Endothelial cell of umbilical vein (primary cell): ENCODE measurements around the gene ADARB2. TPM values are rescaled to one million over a fixed set of nuclear protein-coding genes. Genes with fewer than 3 reads are reported as not detected.

Source experiments
- BruUV-seq: library from RNA; stranded (reverse); fragments of 400-500 nt; replicated peaks from 2 replicates; lab custom pipeline; 2021; lab: Mats Ljungman, UMichigan
- CTCF ChIA-PET: fragments of 300-600, 350-600 bp; sonication (Branson Sonifier 250); formaldehyde crosslinking; loops from one replicate; lab custom pipeline; 2021; ENCODE audit warnings: antibody characterized with exemption, inconsistent platforms; lab: Charles Lee
- POLR2A ChIA-PET: fragments of 300-600, 350-600 bp; sonication (Branson Sonifier 250); formaldehyde crosslinking; loops from one replicate; lab custom pipeline; 2021; ENCODE audit warnings: antibody characterized with exemption, inconsistent platforms; lab: Charles Lee
- DNase-seq: peaks from one replicate; pipeline ENCODE4 v3.0.0-alpha.2; 2011; ENCODE audit warnings: low read depth, low spot score
- FAIRE-seq: peaks from 2 replicates; lab custom pipeline; 2011; peaks lifted over from hg19 to GRCh38; lab: Jason Lieb, UNC
- H2AFZ ChIP-seq: 2 replicates; pipeline ENCODE4 v1.6.0; 2012; ENCODE audit warnings: low read depth, low read length, control low read depth, inconsistent platforms
- H3K27ac ChIP-seq: 2 replicates; pipeline ENCODE4 v1.5.1; 2011; ENCODE audit warnings: low read depth, mild to moderate bottlenecking, control low read depth, low read length, moderate library complexity; ENCODE audit not compliant: insufficient read depth
- H3K27me3 ChIP-seq, 2 experiments: 2 replicates each; pipeline versions ENCODE4 v1.6.0 to v1.6.1; 2011; ENCODE audit warnings: low read length in 2 of 2, mixed read lengths in 1 of 2; ENCODE audit not compliant: control insufficient read depth in 2 of 2, insufficient read depth in 2 of 2
- H3K36me3 ChIP-seq, 2 experiments: 2 replicates in 1 of 2; 3 replicates in 1 of 2; pipeline ENCODE4 v1.5.1; 2011; ENCODE audit warnings: low read length in 2 of 2, mild to moderate bottlenecking in 1 of 2, moderate library complexity in 1 of 2; ENCODE audit not compliant: control insufficient read depth in 2 of 2, insufficient read depth in 2 of 2; ENCODE audit errors: extremely low read depth in 1 of 2
- H3K4me1 ChIP-seq: 3 replicates; pipeline ENCODE4 v1.5.1; 2011; ENCODE audit warnings: mild to moderate bottlenecking, low read length; ENCODE audit not compliant: control insufficient read depth, insufficient read depth; ENCODE audit errors: extremely low read depth
- H3K4me2 ChIP-seq: 2 replicates; pipeline ENCODE4 v1.6.1; 2011; ENCODE audit warnings: low read length, control low read depth, mixed read lengths; ENCODE audit not compliant: insufficient read depth
- H3K4me3 ChIP-seq, 3 experiments: fragments of 200-600 bp in 1 of 3; sonication (generic), shearing (Covaris generic) in 1 of 3; replicated peaks in 1 of 3; 2 replicates each; pipeline ENCODE4 v1.5.1; 2011 to 2016; ENCODE audit warnings: control low read depth in 3 of 3, low read length in 3 of 3, mild to moderate bottlenecking in 2 of 3, inconsistent platforms in 1 of 3, low read depth in 1 of 3, moderate library complexity in 1 of 3; ENCODE audit not compliant: insufficient read depth in 1 of 3
- H3K79me2 ChIP-seq: 2 replicates; pipeline ENCODE4 v1.6.0; 2012; ENCODE audit warnings: low read length, inconsistent platforms; ENCODE audit not compliant: control insufficient read depth, insufficient read depth
- H3K9ac ChIP-seq: replicated peaks from 2 replicates; pipeline ENCODE3; 2011; ENCODE audit warnings: low read length, control low read depth; ENCODE audit not compliant: insufficient read depth; ENCODE audit errors: extremely low read depth
- H3K9me1 ChIP-seq: replicated peaks from 3 replicates; pipeline ENCODE4 v1.6.0; 2011; ENCODE audit warnings: mild to moderate bottlenecking, low read length; ENCODE audit not compliant: control insufficient read depth, insufficient read depth; ENCODE audit errors: extremely low read depth
- H3K9me3 ChIP-seq: replicated peaks from 2 replicates; pipeline ENCODE4 v1.5.1; 2012; ENCODE audit warnings: low read length, inconsistent platforms; ENCODE audit not compliant: control insufficient read depth, insufficient read depth
- H4K20me1 ChIP-seq: replicated peaks from 2 replicates; pipeline ENCODE3; 2011; ENCODE audit warnings: mild to moderate bottlenecking, low read length; ENCODE audit not compliant: control insufficient read depth, insufficient read depth; ENCODE audit errors: extremely low read depth
- EZH2 ChIP-seq: IDR thresholded peaks from 2 replicates; pipeline ENCODE4 v1.6.1; 2012; ENCODE audit warnings: borderline replicate concordance, low read depth, mild to moderate bottlenecking, moderate library complexity, low read length, inconsistent platforms; ENCODE audit not compliant: severe bottlenecking
- FOS ChIP-seq: IDR thresholded peaks from 2 replicates; pipeline ENCODE4 v1.6.1; 2011; ENCODE audit warnings: mild to moderate bottlenecking, low read length, moderate library complexity, borderline replicate concordance; ENCODE audit not compliant: insufficient read depth
- GATA2 ChIP-seq: IDR thresholded peaks from 2 replicates; pipeline ENCODE4 v1.7.0; 2011; ENCODE audit warnings: low read depth, mild to moderate bottlenecking, moderate library complexity, mixed read lengths, low read length; ENCODE audit not compliant: insufficient read length, insufficient read depth
- JUN ChIP-seq: IDR thresholded peaks from 2 replicates; pipeline ENCODE4 v1.6.1; 2011; ENCODE audit warnings: borderline replicate concordance, low read depth; ENCODE audit not compliant: insufficient read length, insufficient read depth
- MYC ChIP-seq: IDR thresholded peaks from one replicate; pipeline ENCODE4 v1.6.1; 2011; ENCODE audit warnings: mild to moderate bottlenecking, low read depth, low read length
- POLR2A ChIP-seq: IDR thresholded peaks from 2 replicates; pipeline ENCODE4 v1.6.1; 2012; ENCODE audit warnings: low read depth, mild to moderate bottlenecking, control low read depth, low read length
- POLR2AphosphoS5 ChIP-seq: IDR thresholded peaks from 2 replicates; pipeline ENCODE4 v1.6.1; 2012; ENCODE audit warnings: low read depth, mild to moderate bottlenecking, control low read depth, low read length, moderate library complexity; ENCODE audit not compliant: insufficient read depth
- dilution Hi-C: fragments of 300-500 bp; cut with MboI; formaldehyde crosslinking; loops from one replicate; pipeline ENCODE4 v1.15.0; 2019; ENCODE audit warnings: low sequenced_read_pairs; ENCODE audit not compliant: extremely low pct_ligation_motif_present
- intact Hi-C: fragments of 100-400 bp; cut with micrococcal nuclease; formaldehyde crosslinking; loops from one replicate; pipeline ENCODE4 v1.10.0; 2022
- polyA plus RNA-seq, 4 experiments: library from polyadenylated mRNA; depleted of rRNA in 3 of 4; stranded (reverse) in 3 of 4; unstranded in 1 of 4; fragments of >200 nt; gene quantifications; 2 replicates each; pipeline versions ENCODE4 v1.2.1 to v1.2.3, GENCODE V29; 2011 to 2012; ENCODE audit warnings: missing spikeins in 1 of 4
- total RNA-seq: library from RNA; stranded (reverse); gene quantifications from 2 replicates; pipeline ENCODE4 v1.2.3, GENCODE V29; 2021
- TF ChIP-seq, protein P1 (sequence below): IDR thresholded peaks from 2 replicates; pipeline ENCODE4 v1.6.1; 2011; ENCODE audit not compliant: insufficient read depth, insufficient read length
- TF ChIP-seq, protein P2 (sequence below), 2 donors: IDR thresholded peaks; 1 replicate in 1 of 2; 2 replicates in 1 of 2; pipeline ENCODE4 v1.5.1; 2011; ENCODE audit warnings: low read length in 2 of 2, mild to moderate bottlenecking in 2 of 2, moderate library complexity in 2 of 2, control low read depth in 1 of 2, inconsistent platforms in 1 of 2, low read depth in 1 of 2; ENCODE audit not compliant: insufficient read depth in 1 of 2; ENCODE audit errors: extremely low read depth in 1 of 2

The ADARB2 gene
- total and polyA plus RNA-seq, 2 donors (not counting 3 experiments of a cell fraction or from before 2014, with no cell fraction given) = not detected

DNA sequence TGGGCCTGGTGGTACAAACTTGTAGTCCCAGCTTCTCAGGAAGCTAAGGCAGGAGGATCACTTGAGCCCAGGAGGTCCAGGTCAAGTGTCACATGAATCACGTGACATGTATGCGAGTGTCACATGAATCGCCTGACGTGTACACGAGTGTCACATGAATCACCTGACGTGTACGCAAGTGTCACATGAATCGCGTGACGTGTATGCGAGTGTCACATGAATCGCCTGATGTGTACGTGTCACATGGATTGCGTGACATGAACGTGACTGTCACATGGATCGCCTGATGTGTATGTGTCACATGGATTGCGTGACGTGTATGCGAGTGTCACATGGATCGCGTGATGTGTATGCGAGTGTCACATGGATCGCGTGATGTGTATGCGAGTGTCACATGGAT, 9.5 kb upstream of the ADARB2 start:
- intact Hi-C loops (no loop called here), dilution Hi-C loops (no loop called here)
- Histone ChIP-seq H3K4me2 (no peak overlapping the region), H3K36me3 (no peaks in the 10 kb centered on the region), H3K4me3 (no peak overlapping the region), H3K9ac (no peak overlapping the region), H3K27ac (no peak overlapping the region), H4K20me1 (no peaks in the 10 kb centered on the region), H3K9me1 (no peaks in the 10 kb centered on the region), H2AFZ (no peak overlapping the region), H3K27me3 (no peaks in the 10 kb centered on the region), H3K4me1 (no peaks in the 10 kb centered on the region), H3K79me2 (no peaks in the 10 kb centered on the region), H3K9me3 (peaks cover 2% of the 10 kb centered on the region)
- TF ChIP-seq FOS (no peak), GATA2 (no peak), MYC (no peak), JUN (no peak), EZH2 (no peak), POLR2A (no peak), POLR2AphosphoS5 (no peak)
- TF ChIP-seq, protein P1, sequence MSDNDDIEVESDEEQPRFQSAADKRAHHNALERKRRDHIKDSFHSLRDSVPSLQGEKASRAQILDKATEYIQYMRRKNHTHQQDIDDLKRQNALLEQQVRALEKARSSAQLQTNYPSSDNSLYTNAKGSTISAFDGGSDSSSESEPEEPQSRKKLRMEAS = no peak
- TF ChIP-seq, protein P2, sequence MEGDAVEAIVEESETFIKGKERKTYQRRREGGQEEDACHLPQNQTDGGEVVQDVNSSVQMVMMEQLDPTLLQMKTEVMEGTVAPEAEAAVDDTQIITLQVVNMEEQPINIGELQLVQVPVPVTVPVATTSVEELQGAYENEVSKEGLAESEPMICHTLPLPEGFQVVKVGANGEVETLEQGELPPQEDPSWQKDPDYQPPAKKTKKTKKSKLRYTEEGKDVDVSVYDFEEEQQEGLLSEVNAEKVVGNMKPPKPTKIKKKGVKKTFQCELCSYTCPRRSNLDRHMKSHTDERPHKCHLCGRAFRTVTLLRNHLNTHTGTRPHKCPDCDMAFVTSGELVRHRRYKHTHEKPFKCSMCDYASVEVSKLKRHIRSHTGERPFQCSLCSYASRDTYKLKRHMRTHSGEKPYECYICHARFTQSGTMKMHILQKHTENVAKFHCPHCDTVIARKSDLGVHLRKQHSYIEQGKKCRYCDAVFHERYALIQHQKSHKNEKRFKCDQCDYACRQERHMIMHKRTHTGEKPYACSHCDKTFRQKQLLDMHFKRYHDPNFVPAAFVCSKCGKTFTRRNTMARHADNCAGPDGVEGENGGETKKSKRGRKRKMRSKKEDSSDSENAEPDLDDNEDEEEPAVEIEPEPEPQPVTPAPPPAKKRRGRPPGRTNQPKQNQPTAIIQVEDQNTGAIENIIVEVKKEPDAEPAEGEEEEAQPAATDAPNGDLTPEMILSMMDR (IDR thresholded peaks at IDR 0.05; ENCODE audit: extremely low read depth in 1 of 2, insufficient read depth in 1 of 2, low read depth in 1 of 2, low read length in 2 of 2) = no peak
- POLR2A ChIA-PET = no interaction called here
- DNase-seq (no peak), FAIRE-seq (no peak)
- no TSS peak for BruUV-seq
- CTCF ChIA-PET = no interaction called here
